ENCODE measurements around the gene SORCS2. TPM values are rescaled to one million over a fixed set of nuclear protein-coding genes. Genes with fewer than 3 reads are reported as not detected.

Gene SORCS2
- total and polyA plus RNA-seq, 2 donors = 2.2 to 2.7 TPM

DNA sequence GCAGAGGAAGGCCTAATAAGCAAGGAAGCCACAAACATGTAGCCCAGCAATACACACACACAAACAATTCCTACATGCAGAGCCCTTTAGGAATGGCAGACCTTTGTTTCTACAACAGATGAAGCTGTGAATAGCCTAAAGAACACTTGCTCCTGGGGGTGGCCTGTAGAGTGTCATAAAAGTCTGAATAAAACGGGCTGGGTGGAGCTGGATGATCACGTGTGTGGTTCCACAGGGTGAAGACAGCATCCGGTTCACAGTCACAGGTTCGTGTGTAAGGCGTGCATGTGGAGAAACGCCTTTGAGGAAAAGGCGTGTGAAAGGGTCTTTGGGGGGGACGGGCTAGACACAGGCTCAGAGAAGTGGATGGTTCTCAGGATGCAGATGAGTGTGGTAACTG, 591.2 kb downstream of the SORCS2 start:
- Histone ChIP-seq H3K9me3 (ENCODE audit: control insufficient read depth in 2 of 2, insufficient read depth in 1 of 2, low read length in 1 of 2) (no peaks in the 10 kb centered on the region), H3K36me3 (ENCODE audit: control insufficient read depth in 2 of 2, insufficient read depth in 2 of 2, low read length in 1 of 2) (no peaks in the 10 kb centered on the region), H3K4me3 (ENCODE audit: low read length in 2 of 2) (no peak overlapping the region), H3K27me3 (ENCODE audit: control insufficient read depth in 2 of 2, insufficient read depth in 1 of 2, low read length in 1 of 2) (peaks cover 0 to 2% of the 10 kb centered on the region in 2 donors), H3K4me1 (ENCODE audit: control insufficient read depth in 2 of 2, insufficient read depth in 2 of 2, low read length in 2 of 2) (no peaks in the 10 kb centered on the region), H3K27ac (ENCODE audit: low read depth in 1 of 2, low read length in 1 of 2) (no peak overlapping the region)
- DNase-seq (ENCODE audit: low read depth in 6 of 9, low spot score in 9 of 9) = no peak
- 96% methylated on average over 8 of the region's 8 CpGs for WGBS

DNA sequence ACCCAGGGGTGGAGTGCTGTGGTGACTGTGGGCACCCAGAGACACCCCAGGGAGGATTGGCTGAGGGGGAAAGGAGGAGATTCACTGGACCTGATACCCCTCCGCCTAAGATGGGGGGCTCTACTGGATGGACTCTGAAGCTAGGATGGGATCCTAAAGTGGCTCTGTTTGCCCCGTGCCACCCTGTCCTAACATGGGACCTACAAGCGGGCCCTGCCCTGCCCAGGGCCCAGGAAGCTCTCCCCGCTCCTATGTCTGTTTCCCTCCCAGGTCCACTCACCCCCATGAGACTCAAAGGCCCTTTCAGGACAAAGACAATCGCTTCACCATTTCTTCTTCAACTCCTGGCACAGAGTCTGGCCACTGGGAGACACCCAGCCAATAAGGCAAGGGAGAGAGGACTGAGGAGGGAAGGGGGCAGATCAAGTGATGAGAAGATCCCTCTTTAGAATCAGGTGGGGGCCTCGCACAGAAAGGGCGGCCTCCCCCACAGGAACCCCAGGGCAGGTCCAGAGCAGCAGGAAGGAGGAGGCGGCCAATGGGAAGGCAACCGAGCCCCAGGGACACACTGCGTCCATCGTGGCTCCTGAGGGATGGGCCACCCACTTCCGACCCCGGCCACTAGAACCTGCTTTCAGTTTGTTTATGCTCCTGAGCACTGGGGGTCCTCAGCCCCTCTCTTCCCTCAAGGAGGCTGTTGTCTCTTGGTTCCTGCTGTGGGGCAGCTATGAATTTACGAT, 592.0 kb downstream of the SORCS2 start:
- Histone ChIP-seq H3K4me3 (ENCODE audit: low read length in 2 of 2) (no peak overlapping the region), H3K36me3 (ENCODE audit: control insufficient read depth in 2 of 2, insufficient read depth in 2 of 2, low read length in 1 of 2) (no peaks in the 10 kb centered on the region)

GRCh38 chr4:7785017-7785416, 592.7 kb downstream of the SORCS2 start:
- H3K9me3 ChIP-seq (ENCODE audit: control insufficient read depth in 2 of 2, insufficient read depth in 1 of 2, low read length in 1 of 2) = no peaks in the 10 kb centered on the region
- peaks cover 0 to 2% of the 10 kb centered on the region in 2 donors for H3K27me3 ChIP-seq (ENCODE audit: control insufficient read depth in 2 of 2, insufficient read depth in 1 of 2, low read length in 1 of 2)
- no peak overlapping the region for H3K27ac ChIP-seq (ENCODE audit: low read depth in 1 of 2, low read length in 1 of 2)
- H3K4me3 ChIP-seq (ENCODE audit: low read length in 2 of 2) = no peak overlapping the region
- no peaks in the 10 kb centered on the region for H3K4me1 ChIP-seq (ENCODE audit: control insufficient read depth in 2 of 2, insufficient read depth in 2 of 2, low read length in 2 of 2)
- no peaks in the 10 kb centered on the region for H3K36me3 ChIP-seq (ENCODE audit: control insufficient read depth in 2 of 2, insufficient read depth in 2 of 2, low read length in 1 of 2)
- 86% methylated on average over 11 of the region's 11 CpGs for WGBS
- DNase-seq (ENCODE audit: low read depth in 6 of 9, low spot score in 9 of 9) = no peak

More for the DNA sequence above, 592.0 kb downstream of the SORCS2 start:
- Histone ChIP-seq H3K9me3 (ENCODE audit: control insufficient read depth in 2 of 2, insufficient read depth in 1 of 2, low read length in 1 of 2) (no peaks in the 10 kb centered on the region), H3K27me3 (ENCODE audit: control insufficient read depth in 2 of 2, insufficient read depth in 1 of 2, low read length in 1 of 2) (peaks cover 0 to 2% of the 10 kb centered on the region in 2 donors), H3K27ac (ENCODE audit: low read depth in 1 of 2, low read length in 1 of 2) (no peak overlapping the region), H3K4me1 (ENCODE audit: control insufficient read depth in 2 of 2, insufficient read depth in 2 of 2, low read length in 2 of 2) (no peaks in the 10 kb centered on the region)
- DNase-seq (ENCODE audit: low read depth in 6 of 9, low spot score in 9 of 9) = no peak
- WGBS = 92% methylated on average over 14 of the region's 14 CpGs

- no peak overlapping the region for H3K27ac ChIP-seq (ENCODE audit: low read depth in 1 of 2, low read length in 1 of 2)
- no peaks in the 10 kb centered on the region for H3K9me3 ChIP-seq (ENCODE audit: control insufficient read depth in 2 of 2, insufficient read depth in 1 of 2, low read length in 1 of 2)
- DNase-seq (ENCODE audit: low read depth in 6 of 9, low spot score in 9 of 9) = no peak
- H3K4me1 ChIP-seq (ENCODE audit: control insufficient read depth in 2 of 2, insufficient read depth in 2 of 2, low read length in 2 of 2) = no peaks in the 10 kb centered on the region
- no peak overlapping the region for H3K4me3 ChIP-seq (ENCODE audit: low read length in 2 of 2)
- H3K36me3 ChIP-seq (ENCODE audit: control insufficient read depth in 2 of 2, insufficient read depth in 2 of 2, low read length in 1 of 2) = no peaks in the 10 kb centered on the region
- WGBS = 96% methylated on average over 10 of the region's 10 CpGs
- H3K27me3 ChIP-seq (ENCODE audit: control insufficient read depth in 2 of 2, insufficient read depth in 1 of 2, low read length in 1 of 2) = peaks cover 0 to 2% of the 10 kb centered on the region in 2 donors
These were observed 593.7 kb downstream of the SORCS2 start for GRCh38 chr4:7786040-7786439.

DNA sequence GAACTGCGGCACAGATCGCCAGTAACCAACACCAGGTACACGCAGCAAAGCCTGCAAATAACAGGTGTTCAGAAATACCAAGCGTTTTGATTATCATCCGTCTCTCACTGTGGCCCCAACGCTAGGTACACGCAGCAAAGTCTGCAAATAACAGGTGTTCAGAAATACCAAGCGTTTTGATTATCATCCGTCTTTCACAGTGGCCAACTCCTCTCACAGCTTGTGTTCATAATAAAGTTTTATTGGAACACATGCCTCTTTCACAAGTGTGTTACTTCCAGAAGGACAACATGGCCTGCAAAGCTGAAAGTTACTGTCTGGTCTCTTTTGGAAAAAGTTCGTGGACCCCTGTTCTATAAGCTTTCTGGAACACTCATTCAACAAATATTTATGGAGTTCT, 594.2 kb downstream of the SORCS2 start:
- Histone ChIP-seq H3K27ac (ENCODE audit: low read depth in 1 of 2, low read length in 1 of 2) (no peak overlapping the region), H3K27me3 (ENCODE audit: control insufficient read depth in 2 of 2, insufficient read depth in 1 of 2, low read length in 1 of 2) (peaks cover 0 to 2% of the 10 kb centered on the region in 2 donors), H3K4me3 (ENCODE audit: low read length in 2 of 2) (no peak overlapping the region), H3K4me1 (ENCODE audit: control insufficient read depth in 2 of 2, insufficient read depth in 2 of 2, low read length in 2 of 2) (no peaks in the 10 kb centered on the region), H3K9me3 (ENCODE audit: control insufficient read depth in 2 of 2, insufficient read depth in 1 of 2, low read length in 1 of 2) (no peaks in the 10 kb centered on the region), H3K36me3 (ENCODE audit: control insufficient read depth in 2 of 2, insufficient read depth in 2 of 2, low read length in 1 of 2) (no peaks in the 10 kb centered on the region)
- 97% methylated on average over 10 of the region's 10 CpGs for WGBS
- DNase-seq (ENCODE audit: low read depth in 6 of 9, low spot score in 9 of 9) = no peak

DNA sequence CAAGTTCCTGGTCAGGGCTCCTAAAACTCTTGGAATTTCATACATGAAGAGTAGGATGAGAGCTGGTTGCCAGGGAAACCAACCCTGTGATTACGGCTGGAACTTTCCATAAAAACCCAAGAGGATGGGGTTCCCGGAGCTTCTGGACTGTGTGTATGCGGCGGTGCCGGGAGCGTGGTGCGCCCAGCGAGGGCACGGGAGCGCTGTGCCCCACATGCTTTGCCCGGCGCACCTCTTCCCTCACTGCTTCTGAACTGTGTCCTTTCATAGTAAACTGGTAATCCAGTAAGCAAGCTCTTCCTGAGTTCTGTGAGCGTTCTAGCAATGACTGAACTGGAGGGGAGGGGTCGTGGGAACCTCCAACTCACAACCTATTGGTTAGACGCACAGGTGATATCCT, 594.7 kb downstream of the SORCS2 start:
- H3K9me3 ChIP-seq (ENCODE audit: control insufficient read depth in 2 of 2, insufficient read depth in 1 of 2, low read length in 1 of 2) = no peaks in the 10 kb centered on the region
- DNase-seq (ENCODE audit: low read depth in 6 of 9, low spot score in 9 of 9) = no peak
- H3K4me3 ChIP-seq (ENCODE audit: low read length in 2 of 2) = no peak overlapping the region
- H3K36me3 ChIP-seq (ENCODE audit: control insufficient read depth in 2 of 2, insufficient read depth in 2 of 2, low read length in 1 of 2) = no peaks in the 10 kb centered on the region
- 98% methylated on average over 15 of the region's 15 CpGs for WGBS
- H3K4me1 ChIP-seq (ENCODE audit: control insufficient read depth in 2 of 2, insufficient read depth in 2 of 2, low read length in 2 of 2) = no peaks in the 10 kb centered on the region
- H3K27me3 ChIP-seq (ENCODE audit: control insufficient read depth in 2 of 2, insufficient read depth in 1 of 2, low read length in 1 of 2) = peaks cover 0 to under 1% of the 10 kb centered on the region in 2 donors
- no peak overlapping the region for H3K27ac ChIP-seq (ENCODE audit: low read depth in 1 of 2, low read length in 1 of 2)

DNA sequence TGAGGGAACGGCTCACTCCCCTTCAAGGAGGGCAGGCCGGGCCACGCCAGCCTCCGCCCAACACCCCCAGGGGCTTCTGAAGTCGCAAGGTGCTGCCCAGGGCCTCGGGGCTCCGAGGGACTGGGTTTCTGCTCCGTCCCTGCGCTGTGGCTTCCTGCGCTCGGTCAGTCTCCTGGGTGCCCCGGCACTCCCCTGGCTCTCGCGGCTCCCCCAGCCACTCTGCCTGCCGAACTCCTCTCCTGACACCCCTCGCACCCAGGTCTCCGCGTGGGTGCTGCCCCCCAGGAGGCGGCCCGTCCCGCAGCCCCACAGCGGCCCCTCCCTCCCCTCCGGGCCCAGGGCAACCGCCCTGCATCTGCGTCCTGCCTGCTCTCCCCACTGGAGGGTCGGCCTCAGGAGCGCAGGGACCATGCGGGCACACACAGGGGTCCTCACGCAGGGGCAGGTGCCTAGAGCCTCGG, 595.4 kb downstream of the SORCS2 start:
- no peaks in the 10 kb centered on the region for H3K36me3 ChIP-seq (ENCODE audit: control insufficient read depth in 2 of 2, insufficient read depth in 2 of 2, low read length in 1 of 2)
- no peaks in the 10 kb centered on the region for H3K27me3 ChIP-seq (ENCODE audit: control insufficient read depth in 2 of 2, insufficient read depth in 1 of 2, low read length in 1 of 2)
- 95% methylated on average over 30 of the region's 30 CpGs for WGBS
- no peak overlapping the region for H3K4me3 ChIP-seq (ENCODE audit: low read length in 2 of 2)
- no peak overlapping the region for H3K27ac ChIP-seq (ENCODE audit: low read depth in 1 of 2, low read length in 1 of 2)
- H3K9me3 ChIP-seq (ENCODE audit: control insufficient read depth in 2 of 2, insufficient read depth in 1 of 2, low read length in 1 of 2) = no peaks in the 10 kb centered on the region
- DNase-seq (ENCODE audit: low read depth in 6 of 9, low spot score in 9 of 9) = no peak
- no peaks in the 10 kb centered on the region for H3K4me1 ChIP-seq (ENCODE audit: control insufficient read depth in 2 of 2, insufficient read depth in 2 of 2, low read length in 2 of 2)

DNA sequence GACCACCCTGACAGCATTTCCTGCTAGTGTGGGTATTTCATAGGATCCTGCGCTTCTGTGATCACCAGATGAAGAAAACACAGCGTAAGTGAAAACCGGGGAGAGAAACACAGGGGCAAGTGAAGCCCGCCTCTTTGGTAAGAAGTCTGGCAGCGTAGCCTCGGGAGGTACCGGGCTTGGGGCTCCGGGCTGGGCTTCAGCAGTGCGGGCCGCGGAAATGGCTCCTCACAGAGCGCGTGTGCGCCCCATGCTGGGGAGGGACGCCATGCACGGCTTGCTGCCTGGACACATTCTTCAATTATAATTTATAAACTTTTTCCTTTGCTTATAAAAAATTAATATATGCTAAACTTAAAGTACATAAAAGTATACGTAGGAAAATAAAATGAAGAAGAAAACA, 595.9 kb downstream of the SORCS2 start:
- H3K27me3 ChIP-seq (ENCODE audit: control insufficient read depth in 2 of 2, insufficient read depth in 1 of 2, low read length in 1 of 2) = no peaks in the 10 kb centered on the region
- H3K36me3 ChIP-seq (ENCODE audit: control insufficient read depth in 2 of 2, insufficient read depth in 2 of 2, low read length in 1 of 2) = no peaks in the 10 kb centered on the region
- H3K4me3 ChIP-seq (ENCODE audit: low read length in 2 of 2) = no peak overlapping the region
- WGBS = 95% methylated on average over 17 of the region's 17 CpGs
- DNase-seq (ENCODE audit: low read depth in 6 of 9, low spot score in 9 of 9) = no peak
- no peak overlapping the region for H3K27ac ChIP-seq (ENCODE audit: low read depth in 1 of 2, low read length in 1 of 2)
- no peaks in the 10 kb centered on the region for H3K4me1 ChIP-seq (ENCODE audit: control insufficient read depth in 2 of 2, insufficient read depth in 2 of 2, low read length in 2 of 2)
- H3K9me3 ChIP-seq (ENCODE audit: control insufficient read depth in 2 of 2, insufficient read depth in 1 of 2, low read length in 1 of 2) = no peaks in the 10 kb centered on the region

DNA sequence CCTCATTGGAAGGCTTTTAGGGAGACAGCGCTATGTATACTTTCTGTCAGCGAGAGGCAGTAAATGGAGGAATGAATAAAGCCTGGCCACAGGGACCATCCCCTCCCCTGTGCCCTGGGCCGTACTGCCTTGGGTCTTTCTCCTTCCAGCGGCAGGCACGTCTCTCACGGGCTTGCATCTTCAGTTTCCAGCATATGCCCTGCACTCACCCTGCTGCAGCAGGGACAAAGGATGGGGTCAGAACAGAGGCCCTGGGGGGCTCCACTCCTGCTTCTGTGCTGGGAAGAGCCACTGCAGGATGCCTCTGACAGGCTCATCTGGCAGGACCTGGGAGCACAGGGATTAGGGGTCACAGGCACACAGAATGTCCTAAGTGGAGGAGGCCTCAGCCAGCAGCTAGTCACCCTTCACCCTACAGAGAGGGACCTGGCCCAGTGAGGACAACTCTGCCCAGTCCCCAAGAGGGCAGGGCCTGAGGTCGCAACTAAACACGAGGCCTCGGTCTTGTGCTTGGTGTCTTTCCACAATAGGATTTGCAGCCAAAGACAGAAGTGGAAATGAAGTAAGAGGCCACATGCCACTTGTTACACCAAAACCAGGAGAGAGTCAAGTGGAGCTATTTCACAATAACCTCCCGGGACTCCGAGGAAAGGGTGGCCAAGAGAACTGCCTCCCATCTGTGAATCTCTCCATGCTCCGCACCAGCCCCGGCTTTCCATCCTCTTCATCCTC, 596.5 kb downstream of the SORCS2 start:
- H3K27me3 ChIP-seq (ENCODE audit: control insufficient read depth in 2 of 2, insufficient read depth in 1 of 2, low read length in 1 of 2) = no peaks in the 10 kb centered on the region
- H3K4me3 ChIP-seq (ENCODE audit: low read length in 2 of 2) = no peak overlapping the region
- no peak overlapping the region for H3K27ac ChIP-seq (ENCODE audit: low read depth in 1 of 2, low read length in 1 of 2)
- no peak for DNase-seq (ENCODE audit: low read depth in 6 of 9, low spot score in 9 of 9)
- H3K9me3 ChIP-seq (ENCODE audit: control insufficient read depth in 2 of 2, insufficient read depth in 1 of 2, low read length in 1 of 2) = no peaks in the 10 kb centered on the region
- no peaks in the 10 kb centered on the region for H3K4me1 ChIP-seq (ENCODE audit: control insufficient read depth in 2 of 2, insufficient read depth in 2 of 2, low read length in 2 of 2)
- no peaks in the 10 kb centered on the region for H3K36me3 ChIP-seq (ENCODE audit: control insufficient read depth in 2 of 2, insufficient read depth in 2 of 2, low read length in 1 of 2)
- 86% methylated on average over 13 of the region's 13 CpGs for WGBS

Measured in thymus (tissue), 11 donors.